HG03159 (cell line): ENCODE results near the gene FAM153A.
"Not testable (repeated sequence)": the region's sequence is repeated elsewhere in the genome, so short reads cannot be mapped to it uniquely, and the experiment has no call there.

Experiments
- ATAC-seq: cut with Tn5 transposase; IDR thresholded peaks from one replicate; pipeline ENCODE4 v1.9.1; 2021; ENCODE audit warnings: mild to moderate bottlenecking, moderate library complexity; ENCODE audit not compliant: unreplicated experiment

FAM153A gene

GRCh38 chr5:177782792-177783633 lies at the start of gene FAM153A:
Gene FAM153A (minus strand): TSS chr5:177782899.
- ATAC-seq, result peak; percentile 70

- not testable (repeated sequence) for ATAC-seq
Measured at GRCh38 chr5:177832287-177832686, 49.6 kb upstream of the FAM153A start.

- not testable (repeated sequence) for ATAC-seq
Measured at GRCh38 chr5:177826073-177826472, 43.4 kb upstream of the FAM153A start.

GRCh38 chr5:177824776-177825175 lies 42.1 kb upstream of the FAM153A start:
- not testable (repeated sequence) for ATAC-seq

GRCh38 chr5:177822489-177822888 lies 39.8 kb upstream of the FAM153A start:
- not testable (repeated sequence) for ATAC-seq

- not testable (repeated sequence) for ATAC-seq
Measured at GRCh38 chr5:177819664-177820063, 37.0 kb upstream of the FAM153A start.

- not testable (repeated sequence) for ATAC-seq
Measured at GRCh38 chr5:177812814-177813425, 30.2 kb upstream of the FAM153A start.

GRCh38 chr5:177812160-177812743 lies 29.6 kb upstream of the FAM153A start:
- not testable (repeated sequence) for ATAC-seq

GRCh38 chr5:177809209-177809913 lies 26.7 kb upstream of the FAM153A start:
- ATAC-seq, result not testable (repeated sequence)

GRCh38 chr5:177808420-177808819 lies 25.7 kb upstream of the FAM153A start:
- ATAC-seq, result not testable (repeated sequence)

- ATAC-seq, result not testable (repeated sequence)
Measured at GRCh38 chr5:177807265-177807664, 24.6 kb upstream of the FAM153A start.

GRCh38 chr5:177801427-177801826 lies 18.7 kb upstream of the FAM153A start:
- ATAC-seq, result not testable (repeated sequence)

GRCh38 chr5:177798237-177798840 lies 15.6 kb upstream of the FAM153A start:
- not testable (repeated sequence) for ATAC-seq

GRCh38 chr5:177793272-177793671 lies 10.6 kb upstream of the FAM153A start:
- not testable (repeated sequence) for ATAC-seq

GRCh38 chr5:177791649-177792048 lies 8.9 kb upstream of the FAM153A start:
- ATAC-seq, result not testable (repeated sequence)

GRCh38 chr5:177782169-177782568 lies 530 bp downstream of the FAM153A start:
- ATAC-seq, result not testable (repeated sequence)

GRCh38 chr5:177771206-177771605 lies 11.5 kb downstream of the FAM153A start:
- not testable (repeated sequence) for ATAC-seq

- ATAC-seq, result not testable (repeated sequence)
Measured at GRCh38 chr5:177770646-177771045, 12.1 kb downstream of the FAM153A start.

- ATAC-seq, result not testable (repeated sequence)
Measured at GRCh38 chr5:177763737-177764508, 18.8 kb downstream of the FAM153A start.

GRCh38 chr5:177760954-177761353 lies 21.7 kb downstream of the FAM153A start:
- not testable (repeated sequence) for ATAC-seq
